ENCODE measurements around the gene GAST. TPM values are rescaled to one million over a fixed set of nuclear protein-coding genes. Genes with fewer than 3 reads are reported as not detected.

GAST gene
- total and polyA plus RNA-seq, 2 of the 13 experiments (the other 11 are each of a cell fraction or from before 2014, with no cell fraction given): 0.32 to 0.42 TPM

GRCh38 chr17:41678907-41679739 lies 33.0 kb upstream of the GAST start (continued):
- peak; percentile 99 for TF ChIP-seq SNAPC4 (CRISPR knock-in tag; IDR thresholded peaks at IDR 0.05)
- TF ChIP-seq CREB1 (IDR thresholded peaks at IDR 0.05): no peak
- TF ChIP-seq CREB1 (CRISPR knock-in tag; IDR thresholded peaks at IDR 0.05): peak; percentile 26; the same call in 1 of the 2 replicates
- no peak for TF ChIP-seq TFDP2 (CRISPR knock-in tag; IDR thresholded peaks at IDR 0.05)
- no peak for TF ChIP-seq ZNF432 (CRISPR knock-in tag; IDR thresholded peaks at IDR 0.05; ENCODE audit: borderline replicate concordance)

All from HepG2 (cell line).